OCI-LY1 (cell line): Measurements from ENCODE around the gene PGLYRP1.

Source experiments
- H2AFZ ChIP-seq: fragments of 200-600 bp; sonication (generic), shearing (Covaris generic); 2 replicates; pipeline ENCODE4 v1.6.0; 2014; ENCODE audit warnings: antibody characterized with exemption, mild to moderate bottlenecking, low read length
- H3F3A ChIP-seq: fragments of 200-600 bp; sonication (generic), shearing (Covaris generic); 2 replicates; pipeline ENCODE4 v1.6.0; 2014; ENCODE audit warnings: mild to moderate bottlenecking, antibody characterized with exemption, low read length, moderate library complexity; ENCODE audit not compliant: insufficient read depth
- H3K27ac ChIP-seq: fragments of 200-600 bp; sonication (generic); 2 replicates; pipeline ENCODE4 v1.5.1; 2014; ENCODE audit warnings: low read length, mixed run types, mild to moderate bottlenecking, low read depth; ENCODE audit not compliant: poor library complexity, severe bottlenecking
- H3K27me3 ChIP-seq: fragments of 200-600 bp; sonication (generic); 2 replicates; pipeline ENCODE4 v1.6.0; 2014; ENCODE audit warnings: antibody characterized with exemption, mild to moderate bottlenecking, low read length, moderate library complexity; ENCODE audit not compliant: insufficient read depth
- H3K36me3 ChIP-seq: fragments of 200-600 bp; sonication (generic); 2 replicates; pipeline ENCODE4 v1.6.1; 2014; ENCODE audit warnings: mild to moderate bottlenecking, antibody characterized with exemption, low read length, moderate library complexity, mixed read lengths; ENCODE audit not compliant: insufficient read depth
- H3K4me1 ChIP-seq: fragments of 200-600 bp; sonication (generic); 2 replicates; pipeline ENCODE4 v1.5.1; 2014; ENCODE audit warnings: mild to moderate bottlenecking, low read length, moderate library complexity; ENCODE audit not compliant: insufficient read depth, severe bottlenecking
- H3K4me2 ChIP-seq: fragments of 200-600 bp; sonication (generic), shearing (Covaris generic); 2 replicates; pipeline ENCODE4 v1.6.1; 2014; ENCODE audit warnings: low read length
- H3K4me3 ChIP-seq: fragments of 200-600 bp; sonication (generic); 2 replicates; pipeline ENCODE4 v1.5.1; 2014; ENCODE audit warnings: low read length, low read depth, mild to moderate bottlenecking, mixed read lengths; ENCODE audit not compliant: poor library complexity, severe bottlenecking
- H3K79me2 ChIP-seq: fragments of 200-600 bp; shearing (Covaris generic); 2 replicates; pipeline ENCODE4 v1.6.1; 2016; ENCODE audit warnings: mixed run types, low read length, mixed read lengths; ENCODE audit not compliant: insufficient read depth
- H3K9ac ChIP-seq: fragments of 200-600 bp; sonication (generic), shearing (Covaris generic); 2 replicates; pipeline ENCODE4 v1.6.1; 2014; ENCODE audit warnings: mild to moderate bottlenecking, low read length, mixed read lengths
- H3K9me2 ChIP-seq: fragments of 200-600 bp; sonication (generic), shearing (Covaris generic); 2 replicates; pipeline ENCODE4 v1.6.1; 2014; ENCODE audit warnings: low read depth, mild to moderate bottlenecking, low read length, mixed read lengths
- H3K9me3 ChIP-seq: fragments of 200-600 bp; shearing (Covaris generic); 2 replicates; pipeline ENCODE4 v1.6.1; 2014; ENCODE audit warnings: low read length, mixed read lengths
- H4K20me1 ChIP-seq: fragments of 200-600 bp; sonication (generic), shearing (Covaris generic); 2 replicates; pipeline ENCODE4 v1.6.0; 2016; ENCODE audit warnings: mild to moderate bottlenecking, low read length; ENCODE audit not compliant: insufficient read depth
- CTCF ChIP-seq: fragments of 200-600 bp; sonication (generic), shearing (Covaris generic); IDR thresholded peaks from 2 replicates; pipeline ENCODE4 v1.5.1; 2017; ENCODE audit warnings: mild to moderate bottlenecking, antibody characterized with exemption, low read length, moderate library complexity, mixed read lengths
- EZH2 ChIP-seq: fragments of 200-600 bp; sonication (generic), shearing (Covaris generic); IDR thresholded peaks from 2 replicates; pipeline ENCODE4 v1.8.0; 2017; ENCODE audit warnings: borderline replicate concordance, mixed run types, mild to moderate bottlenecking, antibody characterized with exemption, low read length, moderate library complexity, mixed read lengths

The PGLYRP1 gene

GRCh38 chr19:46020819-46021125 is 2.1 kb downstream of the PGLYRP1 start:
- no peaks in the 10 kb centered on the region for H4K20me1 ChIP-seq
- H2AFZ ChIP-seq, result no peak overlapping the region

DNA sequence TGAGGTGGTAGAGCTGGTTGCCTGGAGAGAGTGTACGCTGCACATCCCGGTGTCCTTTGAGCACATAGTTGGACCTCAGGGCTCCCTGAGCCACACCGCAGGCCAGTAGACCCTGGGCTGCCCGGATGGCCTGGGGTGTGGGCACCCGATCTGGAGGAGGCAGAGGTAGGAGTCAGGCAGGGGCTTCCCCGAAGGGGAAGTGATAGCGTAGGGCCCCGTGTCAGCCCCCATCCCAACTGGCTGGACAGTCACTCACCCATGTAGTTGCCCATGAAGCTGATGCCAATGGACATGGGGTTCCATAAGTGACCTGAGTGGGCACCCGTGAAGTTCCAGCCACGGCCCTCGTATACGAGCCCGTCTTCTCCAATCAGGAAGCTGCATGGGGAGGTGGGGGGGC is 3.6 kb downstream of the PGLYRP1 start:
- H4K20me1 ChIP-seq, result no peaks in the 10 kb centered on the region
- peaks cover 8% of the 10 kb centered on the region; the same call in 1 of the 2 replicates for H3K36me3 ChIP-seq
- TF ChIP-seq CTCF, result no peak
- no peak for TF ChIP-seq EZH2

More at GRCh38 chr19:46020819-46021125, 2.1 kb downstream of the PGLYRP1 start:
- Histone ChIP-seq H3K27ac (no peak overlapping the region), H3F3A (no peaks in the 10 kb centered on the region), H3K9me3 (no peaks in the 10 kb centered on the region), H3K27me3 (no peaks in the 10 kb centered on the region), H3K4me1 (peaks cover 6% of the 10 kb centered on the region), H3K4me3 (no peak overlapping the region), H3K36me3 (peaks cover 8% of the 10 kb centered on the region; the same call in 1 of the 2 replicates), H3K9me2 (no peaks in the 10 kb centered on the region), H3K79me2 (no peaks in the 10 kb centered on the region), H3K4me2 (no peak overlapping the region), H3K9ac (no peak overlapping the region)
- no peak for TF ChIP-seq CTCF
- TF ChIP-seq EZH2, result no peak

DNA sequence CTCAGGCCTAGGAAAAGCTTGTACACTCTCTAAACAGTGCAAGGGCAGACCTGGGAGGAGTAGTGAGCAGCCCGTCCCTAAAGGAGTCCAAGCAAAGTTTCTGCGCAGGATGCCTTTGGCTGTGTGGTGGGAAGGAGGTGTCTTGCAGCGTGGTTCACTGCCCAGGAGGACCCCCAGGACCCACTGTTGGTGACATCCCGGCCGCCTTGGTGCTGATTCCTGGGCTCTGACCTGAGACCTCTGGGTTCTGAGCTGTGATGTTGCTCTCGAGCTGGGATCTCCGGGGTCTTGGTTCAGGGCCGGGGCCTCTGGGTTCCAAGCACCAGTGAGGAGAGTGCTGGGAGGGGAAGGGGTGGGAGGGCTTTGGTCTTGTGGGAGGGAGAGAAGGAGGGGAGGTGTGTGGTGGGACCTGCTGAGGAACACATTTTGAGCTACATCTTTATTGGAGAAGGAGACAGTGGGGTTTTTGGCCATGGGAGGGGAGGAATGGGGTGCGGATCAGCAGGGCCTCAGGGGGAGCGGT is 4.1 kb downstream of the PGLYRP1 start:
- Histone ChIP-seq H3K9me2 (no peaks in the 10 kb centered on the region), H3K4me2 (no peak overlapping the region), H3K27me3 (no peaks in the 10 kb centered on the region), H3F3A (0 out of 2 replicates have a peak, but pooled peaks cover 4% of the 10 kb centered on the region), H3K79me2 (no peaks in the 10 kb centered on the region), H2AFZ (no peak overlapping the region), H3K27ac (no peak overlapping the region), H3K4me3 (no peak overlapping the region), H3K9ac (no peak overlapping the region), H4K20me1 (no peaks in the 10 kb centered on the region), H3K4me1 (peaks cover 6% of the 10 kb centered on the region), H3K36me3 (peaks cover 8% of the 10 kb centered on the region; the same call in 1 of the 2 replicates), H3K9me3 (no peaks in the 10 kb centered on the region)
- no peak for TF ChIP-seq EZH2
- TF ChIP-seq CTCF, result no peak

More for the DNA sequence above, 3.6 kb downstream of the PGLYRP1 start:
- H3K79me2 ChIP-seq, result no peaks in the 10 kb centered on the region
- H2AFZ ChIP-seq, result no peak overlapping the region
- no peaks in the 10 kb centered on the region for H3K9me3 ChIP-seq
- 0 out of 2 replicates have a peak, but pooled peaks cover 3% of the 10 kb centered on the region for H3F3A ChIP-seq
- H3K4me2 ChIP-seq, result no peak overlapping the region
- H3K9me2 ChIP-seq, result no peaks in the 10 kb centered on the region
- H3K27ac ChIP-seq, result no peak overlapping the region
- H3K4me3 ChIP-seq, result no peak overlapping the region
- peaks cover 6% of the 10 kb centered on the region for H3K4me1 ChIP-seq
- no peaks in the 10 kb centered on the region for H3K27me3 ChIP-seq
- H3K9ac ChIP-seq, result no peak overlapping the region
